RCC 7860 (cell line): ENCODE measurements around the gene RNASEH1.

Experiments used
- DNase-seq: peaks from one replicate; pipeline ENCODE4 v3.0.0-alpha.2; 2015; ENCODE audit warnings: low spot score
- FAIRE-seq: peaks from 2 replicates; lab custom pipeline; 2012; peaks lifted over from hg19 to GRCh38; lab: Jason Lieb, UNC

Gene RNASEH1

GRCh38 chr2:3558205-3559014 lies at the start of gene RNASEH1:
TSS of gene RNASEH1 (minus strand) at chr2:3558333. CDS start at chr2:3558260, 73 bp downstream.
- peak; percentile 88 for FAIRE-seq
- DNase-seq = peak; percentile 98

- DNase-seq = no peak
- FAIRE-seq = no peak
These were observed 48.5 kb upstream of the RNASEH1 start for GRCh38 chr2:3606370-3607201.

- no peak for DNase-seq
- FAIRE-seq = no peak
These were observed 47.9 kb upstream of the RNASEH1 start for GRCh38 chr2:3606028-3606369.

- no peak for FAIRE-seq
These were observed 47.1 kb upstream of the RNASEH1 start for GRCh38 chr2:3604991-3605961.

GRCh38 chr2:3604207-3604877 lies 46.2 kb upstream of the RNASEH1 start:
- no peak for FAIRE-seq
- DNase-seq = no peak

More at GRCh38 chr2:3604991-3605961, 47.1 kb upstream of the RNASEH1 start:
- DNase-seq = no peak

GRCh38 chr2:3603536-3604206 lies 45.5 kb upstream of the RNASEH1 start:
- no peak for FAIRE-seq
- DNase-seq = no peak

- FAIRE-seq = no peak
These were observed 44.6 kb upstream of the RNASEH1 start for GRCh38 chr2:3602553-3603339.

GRCh38 chr2:3601561-3602271 lies 43.6 kb upstream of the RNASEH1 start:
- FAIRE-seq (no peak), DNase-seq (no peak)

More at GRCh38 chr2:3602553-3603339, 44.6 kb upstream of the RNASEH1 start:
- DNase-seq = no peak

GRCh38 chr2:3600256-3600855 lies 42.2 kb upstream of the RNASEH1 start:
- DNase-seq (no peak), FAIRE-seq (no peak)

GRCh38 chr2:3598912-3599854 lies 41.0 kb upstream of the RNASEH1 start:
- FAIRE-seq (no peak), DNase-seq (no peak)

- FAIRE-seq = no peak
- DNase-seq = no peak
These were observed 40.2 kb upstream of the RNASEH1 start for GRCh38 chr2:3598197-3598910.

- FAIRE-seq (no peak), DNase-seq (no peak)
These were observed 39.4 kb upstream of the RNASEH1 start for GRCh38 chr2:3597567-3597966.

GRCh38 chr2:3596901-3597417 lies 38.8 kb upstream of the RNASEH1 start:
- FAIRE-seq (no peak), DNase-seq (no peak)

GRCh38 chr2:3595985-3596384 lies 37.9 kb upstream of the RNASEH1 start:
- FAIRE-seq (no peak), DNase-seq (no peak)

GRCh38 chr2:3595404-3595803 lies 37.3 kb upstream of the RNASEH1 start:
- DNase-seq (no peak), FAIRE-seq (no peak)
